IMR-90 (cell line): ENCODE results near the gene INSYN1. TPM values are rescaled to one million over a fixed set of nuclear protein-coding genes. Genes with fewer than 3 reads are reported as not detected.

Experiments used
- ATAC-seq: fragments of 200-7000 bp; cut with Tn5 transposase; 2 replicates; pipeline ENCODE4 v1.9.1; 2020; ENCODE audit warnings: low read depth, mild to moderate bottlenecking, moderate library complexity
- BruUV-seq: library from RNA; stranded (reverse); fragments of 400-500 nt; replicated peaks from 2 replicates; lab custom pipeline; 2021; lab: Mats Ljungman, UMichigan
- CTCF ChIA-PET: fragments of 300-600 bp; formaldehyde crosslinking; extraction: SDS; loops from one replicate; lab custom pipeline; 2021; ENCODE audit warnings: antibody characterized with exemption; lab: Yijun Ruan, JAX
- POLR2A ChIA-PET: fragments of 300-600 bp; sonication (Branson Sonifier 250); formaldehyde crosslinking; loops from one replicate; lab custom pipeline; 2022; ENCODE audit warnings: antibody characterized with exemption; ENCODE audit not compliant: unreplicated experiment; lab: Charles Lee
- DNase-seq: peaks from one replicate; pipeline ENCODE4 v3.0.0; 2013
- H2AFZ ChIP-seq: replicated peaks from 2 replicates; pipeline ENCODE3; 2013; ENCODE audit warnings: low read length, mild to moderate bottlenecking; ENCODE audit not compliant: poor library complexity
- H2AK5ac ChIP-seq: 2 replicates; pipeline ENCODE4 v1.6.1; 2013; ENCODE audit warnings: low read depth, low read length, inconsistent platforms
- H2AK9ac ChIP-seq: replicated peaks from 2 replicates; pipeline ENCODE3; 2013; ENCODE audit warnings: mild to moderate bottlenecking, low read depth, low read length, moderate library complexity; ENCODE audit not compliant: poor library complexity
- H2BK120ac ChIP-seq: 2 replicates; pipeline ENCODE4 v1.6.1; 2013; ENCODE audit warnings: low read depth, low read length, inconsistent platforms
- H2BK15ac ChIP-seq: 3 replicates; pipeline ENCODE4 v1.6.1; 2013; ENCODE audit warnings: low read depth, low read length, inconsistent platforms
- H2BK20ac ChIP-seq: 2 replicates; pipeline ENCODE4 v1.6.1; 2013; ENCODE audit warnings: low read depth, mild to moderate bottlenecking, inconsistent platforms, low read length, moderate library complexity
- H2BK5ac ChIP-seq: 2 replicates; pipeline ENCODE4 v1.6.1; 2013; ENCODE audit warnings: mild to moderate bottlenecking, low read depth, low read length, inconsistent platforms; ENCODE audit not compliant: poor library complexity, severe bottlenecking
- H3K14ac ChIP-seq: replicated peaks from 2 replicates; pipeline ENCODE4 v1.6.1; 2013; ENCODE audit warnings: low read depth, low read length, inconsistent platforms
- H3K18ac ChIP-seq: 2 replicates; pipeline ENCODE4 v1.6.1; 2013; ENCODE audit warnings: low read depth, low read length, control low read depth
- H3K23ac ChIP-seq: 2 replicates; pipeline ENCODE4 v1.6.1; 2013; ENCODE audit warnings: low read depth, low read length, inconsistent platforms
- H3K27ac ChIP-seq: 2 replicates; pipeline ENCODE4 v1.5.1; 2013; ENCODE audit warnings: mild to moderate bottlenecking, control low read depth, low read length; ENCODE audit not compliant: insufficient read depth
- H3K27me3 ChIP-seq: 2 replicates; pipeline ENCODE4 v1.6.1; 2013; ENCODE audit warnings: low read length; ENCODE audit not compliant: control insufficient read depth, insufficient read depth
- H3K36me3 ChIP-seq: 2 replicates; pipeline ENCODE4 v1.6.1; 2013; ENCODE audit warnings: low read length, mixed read lengths; ENCODE audit not compliant: control insufficient read depth, insufficient read depth
- H3K4ac ChIP-seq: 2 replicates; pipeline ENCODE4 v1.6.1; 2013; ENCODE audit warnings: low read depth, low read length, inconsistent platforms
- H3K4me1 ChIP-seq: 2 replicates; pipeline ENCODE4 v1.6.1; 2013; ENCODE audit warnings: low read length, mixed read lengths; ENCODE audit not compliant: control insufficient read depth, insufficient read depth
- H3K4me2 ChIP-seq: 2 replicates; pipeline ENCODE4 v1.6.1; 2013; ENCODE audit warnings: low read depth, mild to moderate bottlenecking, control low read depth, low read length, moderate library complexity
- H3K4me3 ChIP-seq: 2 replicates; pipeline ENCODE4 v1.5.1; 2013; ENCODE audit warnings: low read depth, mild to moderate bottlenecking, control low read depth, low read length, moderate library complexity; ENCODE audit not compliant: insufficient read depth
- H3K56ac ChIP-seq: 2 replicates; pipeline ENCODE4 v1.6.1; 2013; ENCODE audit warnings: low read length, inconsistent platforms; ENCODE audit not compliant: insufficient read depth; ENCODE audit errors: extremely low read depth
- H3K79me1 ChIP-seq, 2 experiments: 2 replicates each; pipeline ENCODE4 v1.6.1; 2013; ENCODE audit warnings: low read length in 2 of 2, inconsistent platforms in 1 of 2, low read depth in 1 of 2
- H3K9ac ChIP-seq: 2 replicates; pipeline ENCODE4 v1.6.1; 2013; ENCODE audit warnings: low read depth, low read length, control low read depth
- H3K9me1 ChIP-seq: 2 replicates; pipeline ENCODE4 v1.6.1; 2013; ENCODE audit warnings: low read length, inconsistent platforms; ENCODE audit not compliant: insufficient read depth
- H3K9me3 ChIP-seq: 2 replicates; pipeline ENCODE4 v1.6.1; 2013; ENCODE audit warnings: low read length; ENCODE audit not compliant: control insufficient read depth, insufficient read depth
- H4K20me1 ChIP-seq: 2 replicates; pipeline ENCODE4 v1.6.1; 2013; ENCODE audit warnings: low read length, inconsistent platforms; ENCODE audit not compliant: insufficient read depth
- H4K5ac ChIP-seq: 2 replicates; pipeline ENCODE4 v1.6.1; 2013; ENCODE audit warnings: mild to moderate bottlenecking, low read depth, low read length, control low read depth
- H4K8ac ChIP-seq, 2 experiments: 2 replicates each; pipeline ENCODE4 v1.6.1; 2013; ENCODE audit warnings: low read depth in 2 of 2, low read length in 2 of 2, control low read depth in 1 of 2, inconsistent platforms in 1 of 2
- H4K91ac ChIP-seq: 2 replicates; pipeline ENCODE4 v1.6.1; 2013; ENCODE audit warnings: low read depth, low read length, inconsistent platforms; ENCODE audit not compliant: insufficient read depth
- CEBPB ChIP-seq: IDR thresholded peaks from 2 replicates; pipeline ENCODE4 v1.6.1; 2012; ENCODE audit warnings: low read depth, low read length, improper control_type of control experiment
- CHD1 ChIP-seq: IDR thresholded peaks from 2 replicates; pipeline ENCODE4 v1.6.1; 2012; ENCODE audit warnings: low read depth, low read length, improper control_type of control experiment
- ELK1 ChIP-seq: fragments of 150-350 bp; IDR thresholded peaks from 2 replicates; pipeline ENCODE4 v1.6.1; 2016; ENCODE audit warnings: low read depth, mild to moderate bottlenecking, low read length, moderate library complexity, borderline replicate concordance
- MAFK ChIP-seq: IDR thresholded peaks from 2 replicates; pipeline ENCODE4 v1.6.1; 2012; ENCODE audit warnings: low read depth, low read length, improper control_type of control experiment
- MAZ ChIP-seq: IDR thresholded peaks from 2 replicates; pipeline ENCODE4 v1.6.1; 2012; ENCODE audit warnings: low read depth, mild to moderate bottlenecking, low read length, improper control_type of control experiment, moderate library complexity, borderline replicate concordance
- MXI1 ChIP-seq: IDR thresholded peaks from 2 replicates; pipeline ENCODE4 v1.6.1; 2012; ENCODE audit warnings: low read depth, mild to moderate bottlenecking, low read length, moderate library complexity, borderline replicate concordance
- NFE2L2 ChIP-seq: fragments of 150-350 bp; IDR thresholded peaks from 2 replicates; pipeline ENCODE4 v1.6.1; 2016; ENCODE audit warnings: low read depth, mild to moderate bottlenecking, low read length
- POLR2A ChIP-seq: IDR thresholded peaks from 2 replicates; pipeline ENCODE4 v1.6.1; 2012; ENCODE audit warnings: mild to moderate bottlenecking, low read depth, low read length
- RCOR1 ChIP-seq: IDR thresholded peaks from 2 replicates; pipeline ENCODE4 v1.6.1; 2012; ENCODE audit warnings: mild to moderate bottlenecking, low read length, improper control_type of control experiment; ENCODE audit not compliant: insufficient replicate concordance
- RFX5 ChIP-seq: IDR thresholded peaks from 2 replicates; pipeline ENCODE4 v1.8.0; 2012; ENCODE audit warnings: low read depth, mild to moderate bottlenecking, low read length, moderate library complexity
- SMC3 ChIP-seq: fragments of 150-350 bp; IDR thresholded peaks from 2 replicates; pipeline ENCODE4 v1.6.1; 2016; ENCODE audit warnings: low read depth, mild to moderate bottlenecking, antibody characterized with exemption, low read length, moderate library complexity
- WGBS, 2 experiments: methylation state at CpG; one replicate each; pipeline versions ENCODE4 v1.1.5 to v1.1.7; 2013; ENCODE audit warnings: missing lambda C conversion rate in 2 of 2; ENCODE audit not compliant: insufficient read length in 1 of 2; ENCODE audit errors: extremely low coverage in 2 of 2; 5-methylcytosine and 5-hydroxymethylcytosine counted together
- dilution Hi-C: fragments of 300-500 bp; cut with HindIII; formaldehyde crosslinking; loops from one replicate; pipeline ENCODE4 v1.14.3; 2018; ENCODE audit warnings: low sequenced_read_pairs; ENCODE audit not compliant: unreplicated experiment
- in situ Hi-C: fragments of 300-500 bp; cut with MboI; formaldehyde crosslinking; loops from 3 replicates; pipeline ENCODE4 v1.14.3; 2019; ENCODE audit warnings: low sequenced_read_pairs, inconsistent platforms, mixed read lengths
- intact Hi-C: fragments of 100-400 bp; cut with micrococcal nuclease; formaldehyde crosslinking; loops from 2 replicates; pipeline ENCODE4 v1.10.0; 2022
- polyA plus RNA-seq, 3 experiments: library from polyadenylated mRNA; depleted of rRNA; stranded (reverse); fragments of >200 nt; gene quantifications; 2 replicates each; pipeline ENCODE4 v1.2.3, GENCODE V29; 2012; ENCODE audit warnings: low replicate concordance in 1 of 3
- total RNA-seq: library from RNA; depleted of rRNA; stranded (reverse); fragments of >200 nt; gene quantifications from 2 replicates; pipeline ENCODE4 v1.2.3, GENCODE V29; 2012
- TF ChIP-seq, protein P1 (sequence below): fragments of 150-350 bp; IDR thresholded peaks from 2 replicates; pipeline ENCODE4 v1.6.1; 2017; ENCODE audit warnings: mild to moderate bottlenecking, antibody characterized with exemption, low read length, low read depth

INSYN1 gene
- total and polyA plus RNA-seq, 2 of the 4 experiments (the other 2 are of a cell fraction) = 0.18 to 0.34 TPM

GRCh38 chr15:73696641-73697001 is 56.5 kb downstream of the INSYN1 start (continued):
- TF ChIP-seq ELK1 (no peak), MXI1 (no peak)

DNA sequence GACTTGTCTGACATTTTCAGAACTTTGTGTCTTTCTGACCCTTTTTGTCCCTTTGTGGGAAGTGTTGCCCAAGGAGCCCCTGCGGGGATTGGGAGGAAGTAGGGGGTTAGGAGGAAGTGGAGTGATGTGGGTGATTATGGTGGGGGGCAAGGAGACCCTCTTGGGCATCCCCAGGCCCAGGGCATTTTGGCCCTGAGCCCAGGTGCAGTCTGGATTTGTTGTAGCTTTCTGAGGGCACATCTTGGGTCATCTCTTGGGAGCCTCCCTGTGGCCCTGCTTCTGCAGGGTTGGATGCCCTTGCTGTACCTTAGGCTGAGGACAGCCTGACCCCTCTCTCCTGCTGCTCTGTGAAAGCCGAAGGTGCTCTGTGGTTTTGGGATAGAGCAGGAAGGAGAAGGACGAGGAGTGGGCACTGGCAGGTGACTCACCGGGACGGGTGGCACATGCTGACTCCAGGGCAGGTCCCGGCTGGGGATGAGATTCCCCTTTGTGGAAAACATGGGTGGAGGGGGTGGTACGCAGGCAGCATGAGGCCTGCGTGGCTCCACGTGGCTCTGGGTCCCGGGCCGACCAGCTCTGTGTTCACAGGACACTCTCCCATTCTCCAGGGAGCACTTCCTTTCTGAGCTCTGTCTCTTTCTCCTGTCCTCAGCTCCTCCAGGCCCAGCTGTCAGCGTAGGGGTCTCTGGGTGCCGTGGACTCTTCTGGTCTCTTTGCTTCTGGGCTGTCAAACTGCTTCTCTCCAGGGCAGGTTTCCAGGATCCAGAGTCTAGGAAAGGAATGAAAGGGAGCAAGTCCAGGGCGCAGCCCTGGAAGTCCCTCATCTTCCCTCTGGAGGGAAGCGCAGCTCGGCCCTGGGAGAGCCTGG is 57.1 kb downstream of the INSYN1 start:
- no peak overlapping the region for H2AFZ ChIP-seq
- no peak overlapping the region for H4K91ac ChIP-seq
- WGBS, 2 experiments = 100% methylated on average over 1 of the region's 16 CpGs; no CpG with 5 or more reads in 1 of the 2 experiments
- H3K4ac ChIP-seq = peak overlapping the region; percentile 73
- H4K20me1 ChIP-seq = peaks cover 94% of the 10 kb centered on the region
- H3K36me3 ChIP-seq = peaks cover 6% of the 10 kb centered on the region
- peak overlapping the region; percentile 35; the same call in 1 of the 2 replicates for H3K14ac ChIP-seq
- H3K9me3 ChIP-seq = no peaks in the 10 kb centered on the region
- peaks cover 34 to 93% of the 10 kb centered on the region in 2 experiments for H3K79me1 ChIP-seq
- peak overlapping the region; percentile 14 for H2BK5ac ChIP-seq
- peak overlapping the region; percentile 65; the same call in 1 of the 2 replicates for H3K23ac ChIP-seq
- H3K27me3 ChIP-seq = no peaks in the 10 kb centered on the region
- no peak overlapping the region for H4K5ac ChIP-seq
- no peak overlapping the region for H3K56ac ChIP-seq
- peak overlapping the region; percentile 59; the same call in 1 of the 2 replicates for H2AK5ac ChIP-seq
- ChIA-PET CTCF (interaction anchor here (1.6 kb wide), 1 partner anchor 18 kb away, joined by 4 read pairs; no protein-coding TSS in a partner anchor), POLR2A (no interaction called here)
- H2AK9ac ChIP-seq = no peak overlapping the region
- no peak overlapping the region for H3K9ac ChIP-seq
- ATAC-seq = no peak
- H3K9me1 ChIP-seq = peaks cover 43% of the 10 kb centered on the region
- no peak overlapping the region for H3K4me2 ChIP-seq
- no peak overlapping the region for H3K18ac ChIP-seq
- no peak overlapping the region; the same call in 1 of the 2 replicates for H3K27ac ChIP-seq
- intact Hi-C loops (no loop called here), dilution Hi-C loops (no loop called here), in situ Hi-C loops (loop anchor here (5.0 kb wide), 2 partner anchors 59 to 134 kb away; no protein-coding TSS in a partner anchor)
- H2BK120ac ChIP-seq = peak overlapping the region; percentile 28; the same call in 1 of the 2 replicates
- no TSS peak for BruUV-seq
- DNase-seq = no peak
- H2BK15ac ChIP-seq = no peak overlapping the region
- no peak overlapping the region for H3K4me3 ChIP-seq
- peaks cover 25% of the 10 kb centered on the region for H3K4me1 ChIP-seq
- H2BK20ac ChIP-seq = 0 out of 2 replicates have a peak overlapping the region, but pooled peaks have one; percentile 17
- peak overlapping the region in 1 of 2 experiments; percentile 60; a peak in 1 of 4 replicates for H4K8ac ChIP-seq
- TF ChIP-seq CHD1 (no peak), ELK1 (no peak), MAFK (no peak), RCOR1 (no peak), NFE2L2 (no peak), SMC3 (no peak), RFX5 (no peak), CEBPB (no peak), MAZ (no peak), POLR2A (no peak)
- TF ChIP-seq, protein P1, sequence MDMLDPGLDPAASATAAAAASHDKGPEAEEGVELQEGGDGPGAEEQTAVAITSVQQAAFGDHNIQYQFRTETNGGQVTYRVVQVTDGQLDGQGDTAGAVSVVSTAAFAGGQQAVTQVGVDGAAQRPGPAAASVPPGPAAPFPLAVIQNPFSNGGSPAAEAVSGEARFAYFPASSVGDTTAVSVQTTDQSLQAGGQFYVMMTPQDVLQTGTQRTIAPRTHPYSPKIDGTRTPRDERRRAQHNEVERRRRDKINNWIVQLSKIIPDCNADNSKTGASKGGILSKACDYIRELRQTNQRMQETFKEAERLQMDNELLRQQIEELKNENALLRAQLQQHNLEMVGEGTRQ = no peak
